Measurements from ENCODE around the gene ZBTB7C.

The ZBTB7C gene

GRCh38 chr18:48133671-48134251, 275.4 kb downstream of the ZBTB7C start:
- peaks cover 0 to 20% (median 17%) of the 10 kb centered on the region in 5 donors for H3K4me1 ChIP-seq (ENCODE audit: control insufficient read depth in 5 of 5, insufficient read depth in 5 of 5, low read length in 5 of 5)
- H3K4me3 ChIP-seq (ENCODE audit: low read depth in 1 of 5, low read length in 5 of 5) = no peak overlapping the region
- no peak overlapping the region for H3K9ac ChIP-seq (ENCODE audit: low read length in 5 of 5)
- H3K36me3 ChIP-seq (ENCODE audit: control insufficient read depth in 5 of 5, insufficient read depth in 5 of 5, low read length in 5 of 5) = no peaks in the 10 kb centered on the region
- peaks cover 0 to 8% (median 5%) of the 10 kb centered on the region in 5 donors for H3K27me3 ChIP-seq (ENCODE audit: control insufficient read depth in 5 of 5, insufficient read depth in 4 of 5, low read length in 5 of 5)
- no peaks in the 10 kb centered on the region for H3K9me3 ChIP-seq (ENCODE audit: control insufficient read depth in 5 of 5, low read length in 5 of 5)
- H3K27ac ChIP-seq (ENCODE audit: low read depth, low read length) = no peak overlapping the region

- H3K4me3 ChIP-seq (ENCODE audit: low read depth in 1 of 5, low read length in 5 of 5) = no peak overlapping the region
- H3K9ac ChIP-seq (ENCODE audit: low read length in 5 of 5) = no peak overlapping the region
- no peaks in the 10 kb centered on the region for H3K9me3 ChIP-seq (ENCODE audit: control insufficient read depth in 5 of 5, low read length in 5 of 5)
- no peaks in the 10 kb centered on the region for H3K36me3 ChIP-seq (ENCODE audit: control insufficient read depth in 5 of 5, insufficient read depth in 5 of 5, low read length in 5 of 5)
- peaks cover 0 to 20% (median 17%) of the 10 kb centered on the region in 5 donors for H3K4me1 ChIP-seq (ENCODE audit: control insufficient read depth in 5 of 5, insufficient read depth in 5 of 5, low read length in 5 of 5)
- no peak overlapping the region for H3K27ac ChIP-seq (ENCODE audit: low read depth, low read length)
- H3K27me3 ChIP-seq (ENCODE audit: control insufficient read depth in 5 of 5, insufficient read depth in 4 of 5, low read length in 5 of 5) = peaks cover 0 to 7% (median 2%) of the 10 kb centered on the region in 5 donors
These were observed 276.2 kb downstream of the ZBTB7C start for GRCh38 chr18:48132797-48133655.

- Histone ChIP-seq H3K9me3 (ENCODE audit: control insufficient read depth in 5 of 5, low read length in 5 of 5) (no peaks in the 10 kb centered on the region), H3K27me3 (ENCODE audit: control insufficient read depth in 5 of 5, insufficient read depth in 4 of 5, low read length in 5 of 5) (peaks cover 0 to 2% (median 0%) of the 10 kb centered on the region in 5 donors), H3K9ac (ENCODE audit: low read length in 5 of 5) (no peak overlapping the region), H3K4me1 (ENCODE audit: control insufficient read depth in 5 of 5, insufficient read depth in 5 of 5, low read length in 5 of 5) (peaks cover 0 to 9% (median 7%) of the 10 kb centered on the region in 5 donors), H3K4me3 (ENCODE audit: low read depth in 1 of 5, low read length in 5 of 5) (no peak overlapping the region), H3K36me3 (ENCODE audit: control insufficient read depth in 5 of 5, insufficient read depth in 5 of 5, low read length in 5 of 5) (no peaks in the 10 kb centered on the region), H3K27ac (ENCODE audit: low read depth, low read length) (no peak overlapping the region)
These were observed 278.1 kb downstream of the ZBTB7C start for GRCh38 chr18:48131042-48131441.

GRCh38 chr18:48129621-48130082, 279.5 kb downstream of the ZBTB7C start:
- H3K4me1 ChIP-seq (ENCODE audit: control insufficient read depth in 5 of 5, insufficient read depth in 5 of 5, low read length in 5 of 5) = peaks cover 0 to 3% (median 0%) of the 10 kb centered on the region in 5 donors

GRCh38 chr18:48127606-48128005, 281.6 kb downstream of the ZBTB7C start:
- no peaks in the 10 kb centered on the region for H3K27me3 ChIP-seq (ENCODE audit: control insufficient read depth in 5 of 5, insufficient read depth in 4 of 5, low read length in 5 of 5)
- no peak overlapping the region for H3K27ac ChIP-seq (ENCODE audit: low read depth, low read length)
- no peaks in the 10 kb centered on the region for H3K9me3 ChIP-seq (ENCODE audit: control insufficient read depth in 5 of 5, low read length in 5 of 5)
- H3K4me3 ChIP-seq (ENCODE audit: low read depth in 1 of 5, low read length in 5 of 5) = no peak overlapping the region
- peaks cover 0 to 12% (median 0%) of the 10 kb centered on the region in 5 donors for H3K4me1 ChIP-seq (ENCODE audit: control insufficient read depth in 5 of 5, insufficient read depth in 5 of 5, low read length in 5 of 5)
- no peaks in the 10 kb centered on the region for H3K36me3 ChIP-seq (ENCODE audit: control insufficient read depth in 5 of 5, insufficient read depth in 5 of 5, low read length in 5 of 5)
- no peak overlapping the region for H3K9ac ChIP-seq (ENCODE audit: low read length in 5 of 5)

More at GRCh38 chr18:48129621-48130082, 279.5 kb downstream of the ZBTB7C start:
- Histone ChIP-seq H3K27ac (ENCODE audit: low read depth, low read length) (no peak overlapping the region), H3K27me3 (ENCODE audit: control insufficient read depth in 5 of 5, insufficient read depth in 4 of 5, low read length in 5 of 5) (no peaks in the 10 kb centered on the region), H3K9me3 (ENCODE audit: control insufficient read depth in 5 of 5, low read length in 5 of 5) (no peaks in the 10 kb centered on the region), H3K9ac (ENCODE audit: low read length in 5 of 5) (no peak overlapping the region), H3K36me3 (ENCODE audit: control insufficient read depth in 5 of 5, insufficient read depth in 5 of 5, low read length in 5 of 5) (no peaks in the 10 kb centered on the region), H3K4me3 (ENCODE audit: low read depth in 1 of 5, low read length in 5 of 5) (no peak overlapping the region)

- Histone ChIP-seq H3K4me1 (ENCODE audit: control insufficient read depth in 5 of 5, insufficient read depth in 5 of 5, low read length in 5 of 5) (peaks cover 0 to 12% (median 0%) of the 10 kb centered on the region in 5 donors), H3K9me3 (ENCODE audit: control insufficient read depth in 5 of 5, low read length in 5 of 5) (no peaks in the 10 kb centered on the region), H3K27ac (ENCODE audit: low read depth, low read length) (no peak overlapping the region), H3K4me3 (ENCODE audit: low read depth in 1 of 5, low read length in 5 of 5) (no peak overlapping the region), H3K36me3 (ENCODE audit: control insufficient read depth in 5 of 5, insufficient read depth in 5 of 5, low read length in 5 of 5) (no peaks in the 10 kb centered on the region), H3K27me3 (ENCODE audit: control insufficient read depth in 5 of 5, insufficient read depth in 4 of 5, low read length in 5 of 5) (no peaks in the 10 kb centered on the region), H3K9ac (ENCODE audit: low read length in 5 of 5) (no peak overlapping the region)
These were observed 282.9 kb downstream of the ZBTB7C start for GRCh38 chr18:48126240-48126639.

GRCh38 chr18:48125724-48126123, 283.5 kb downstream of the ZBTB7C start:
- no peaks in the 10 kb centered on the region for H3K27me3 ChIP-seq (ENCODE audit: control insufficient read depth in 5 of 5, insufficient read depth in 4 of 5, low read length in 5 of 5)
- no peak overlapping the region for H3K9ac ChIP-seq (ENCODE audit: low read length in 5 of 5)
- H3K4me3 ChIP-seq (ENCODE audit: low read depth in 1 of 5, low read length in 5 of 5) = no peak overlapping the region
- no peaks in the 10 kb centered on the region for H3K36me3 ChIP-seq (ENCODE audit: control insufficient read depth in 5 of 5, insufficient read depth in 5 of 5, low read length in 5 of 5)
- H3K9me3 ChIP-seq (ENCODE audit: control insufficient read depth in 5 of 5, low read length in 5 of 5) = no peaks in the 10 kb centered on the region
- peaks cover 0 to 12% (median 0%) of the 10 kb centered on the region in 5 donors for H3K4me1 ChIP-seq (ENCODE audit: control insufficient read depth in 5 of 5, insufficient read depth in 5 of 5, low read length in 5 of 5)
- no peak overlapping the region for H3K27ac ChIP-seq (ENCODE audit: low read depth, low read length)

- Histone ChIP-seq H3K27ac (ENCODE audit: low read depth, low read length) (no peak overlapping the region), H3K9me3 (ENCODE audit: control insufficient read depth in 5 of 5, low read length in 5 of 5) (no peaks in the 10 kb centered on the region)
These were observed 284.1 kb downstream of the ZBTB7C start for GRCh38 chr18:48124857-48125626.

GRCh38 chr18:48123941-48124340, 285.2 kb downstream of the ZBTB7C start:
- Histone ChIP-seq H3K36me3 (ENCODE audit: control insufficient read depth in 5 of 5, insufficient read depth in 5 of 5, low read length in 5 of 5) (no peaks in the 10 kb centered on the region), H3K4me3 (ENCODE audit: low read depth in 1 of 5, low read length in 5 of 5) (no peak overlapping the region), H3K4me1 (ENCODE audit: control insufficient read depth in 5 of 5, insufficient read depth in 5 of 5, low read length in 5 of 5) (peaks cover 0 to 12% (median 0%) of the 10 kb centered on the region in 5 donors), H3K27me3 (ENCODE audit: control insufficient read depth in 5 of 5, insufficient read depth in 4 of 5, low read length in 5 of 5) (no peaks in the 10 kb centered on the region), H3K9ac (ENCODE audit: low read length in 5 of 5) (no peak overlapping the region), H3K27ac (ENCODE audit: low read depth, low read length) (no peak overlapping the region), H3K9me3 (ENCODE audit: control insufficient read depth in 5 of 5, low read length in 5 of 5) (no peaks in the 10 kb centered on the region)

More at GRCh38 chr18:48124857-48125626, 284.1 kb downstream of the ZBTB7C start:
- H3K9ac ChIP-seq (ENCODE audit: low read length in 5 of 5) = no peak overlapping the region
- no peaks in the 10 kb centered on the region for H3K36me3 ChIP-seq (ENCODE audit: control insufficient read depth in 5 of 5, insufficient read depth in 5 of 5, low read length in 5 of 5)
- peaks cover 0 to 12% (median 0%) of the 10 kb centered on the region in 5 donors for H3K4me1 ChIP-seq (ENCODE audit: control insufficient read depth in 5 of 5, insufficient read depth in 5 of 5, low read length in 5 of 5)
- no peak overlapping the region for H3K4me3 ChIP-seq (ENCODE audit: low read depth in 1 of 5, low read length in 5 of 5)
- no peaks in the 10 kb centered on the region for H3K27me3 ChIP-seq (ENCODE audit: control insufficient read depth in 5 of 5, insufficient read depth in 4 of 5, low read length in 5 of 5)
